Keratinocyte (primary cell): ENCODE results near the gene PPY. TPM values are rescaled to one million over a fixed set of nuclear protein-coding genes. Genes with fewer than 3 reads are reported as not detected.

Source experiments
- DNase-seq: peaks from one replicate; pipeline ENCODE4 v3.0.0-alpha.2; 2011; ENCODE audit warnings: low read depth, missing footprints, low spot score
- FAIRE-seq: peaks from 2 replicates; lab custom pipeline; 2011; peaks lifted over from hg19 to GRCh38; lab: Jason Lieb, UNC
- H2AFZ ChIP-seq: 2 replicates; pipeline ENCODE4 v1.6.0; 2012; ENCODE audit warnings: low read length, control low read depth, inconsistent platforms; ENCODE audit not compliant: control insufficient read depth
- H3K27ac ChIP-seq: 2 replicates; pipeline ENCODE4 v1.5.1; 2011; ENCODE audit warnings: low read length; ENCODE audit not compliant: control insufficient read depth, insufficient read depth
- H3K27me3 ChIP-seq: 3 replicates; pipeline ENCODE4 v1.6.0; 2011; ENCODE audit warnings: low read length; ENCODE audit not compliant: control insufficient read depth, insufficient read depth; ENCODE audit errors: extremely low read depth
- H3K36me3 ChIP-seq, 2 experiments: 2 replicates in 1 of 2; 3 replicates in 1 of 2; pipeline ENCODE4 v1.5.1; 2011; ENCODE audit warnings: low read length in 2 of 2, mild to moderate bottlenecking in 1 of 2; ENCODE audit not compliant: control insufficient read depth in 2 of 2, insufficient read depth in 2 of 2; ENCODE audit errors: extremely low read depth in 1 of 2
- H3K4me1 ChIP-seq: 3 replicates; pipeline ENCODE4 v1.5.1; 2011; ENCODE audit warnings: low read length; ENCODE audit not compliant: control insufficient read depth, insufficient read depth; ENCODE audit errors: extremely low read depth
- H3K4me2 ChIP-seq: 3 replicates; pipeline ENCODE4 v1.6.0; 2011; ENCODE audit warnings: low read depth, low read length; ENCODE audit not compliant: control insufficient read depth, insufficient read depth; ENCODE audit errors: extremely low read depth
- H3K4me3 ChIP-seq, 3 experiments: fragments of 200-600 bp in 1 of 3; sonication (generic) in 1 of 3; 2 replicates in 2 of 3; 3 replicates in 1 of 3; pipeline ENCODE4 v1.5.1; 2011 to 2016; ENCODE audit warnings: low read length in 3 of 3, mild to moderate bottlenecking in 3 of 3, control low read depth in 2 of 3, inconsistent platforms in 1 of 3, low read depth in 1 of 3, mixed read lengths in 1 of 3, mixed run types in 1 of 3, moderate library complexity in 1 of 3; ENCODE audit not compliant: control insufficient read depth in 2 of 3, insufficient read depth in 2 of 3; ENCODE audit errors: extremely low read depth in 1 of 3
- H3K79me2 ChIP-seq: 2 replicates; pipeline ENCODE4 v1.6.0; 2012; ENCODE audit warnings: low read length; ENCODE audit not compliant: control insufficient read depth, insufficient read depth
- H3K9ac ChIP-seq: 3 replicates; pipeline ENCODE4 v1.6.0; 2011; ENCODE audit warnings: low read length; ENCODE audit not compliant: control insufficient read depth, insufficient read depth; ENCODE audit errors: extremely low read depth
- H3K9me1 ChIP-seq: 3 replicates; pipeline ENCODE4 v1.6.0; 2011; ENCODE audit warnings: low read length; ENCODE audit not compliant: control insufficient read depth, insufficient read depth; ENCODE audit errors: extremely low read depth
- H3K9me3 ChIP-seq: 2 replicates; pipeline ENCODE4 v1.5.1; 2012; ENCODE audit warnings: low read depth, low read length; ENCODE audit not compliant: control insufficient read depth
- H4K20me1 ChIP-seq: 3 replicates; pipeline ENCODE4 v1.6.0; 2011; ENCODE audit warnings: low read length; ENCODE audit not compliant: control insufficient read depth, insufficient read depth; ENCODE audit errors: extremely low read depth
- EZH2 ChIP-seq: IDR thresholded peaks from one replicate; pipeline ENCODE4 v1.6.1; 2012; ENCODE audit warnings: inconsistent platforms, mild to moderate bottlenecking, low read length, moderate library complexity
- dilution Hi-C: fragments of 300-500 bp; cut with MboI; formaldehyde crosslinking; loops from one replicate; pipeline ENCODE4 v1.7.0; 2020; ENCODE audit warnings: low sequenced_read_pairs; ENCODE audit not compliant: extremely low pct_ligation_motif_present
- polyA plus RNA-seq, 5 experiments: library from polyadenylated mRNA; depleted of rRNA in 3 of 5; stranded (reverse) in 3 of 5; stranded (forward) in 1 of 5; unstranded in 1 of 5; fragments of >200 nt; gene quantifications; 1 replicate in 1 of 5; 2 replicates in 3 of 5; 3 replicates in 1 of 5; pipeline versions ENCODE4 v1.2.1 to v1.2.3, GENCODE V29; 2011 to 2012; ENCODE audit warnings: missing spikeins in 2 of 5, low read depth in 1 of 5, low replicate concordance in 1 of 5
- TF ChIP-seq, protein P1 (sequence below), 3 experiments: IDR thresholded peaks in 1 of 3; conservative IDR thresholded peaks in 1 of 3; optimal IDR thresholded peaks in 1 of 3; 2 replicates in 2 of 3; 3 replicates in 1 of 3; pipeline versions ENCODE3 to v1.5.1; 2011; ENCODE audit warnings: low read length in 3 of 3, mild to moderate bottlenecking in 3 of 3, moderate library complexity in 2 of 3, control low read depth in 1 of 3, inconsistent platforms in 1 of 3; ENCODE audit not compliant: insufficient read depth in 2 of 3; ENCODE audit errors: extremely low read depth in 1 of 3

The PPY gene
- polyA plus RNA-seq, 1 donor (not counting 4 experiments of a cell fraction or from before 2014, with no cell fraction given): not detected

DNA sequence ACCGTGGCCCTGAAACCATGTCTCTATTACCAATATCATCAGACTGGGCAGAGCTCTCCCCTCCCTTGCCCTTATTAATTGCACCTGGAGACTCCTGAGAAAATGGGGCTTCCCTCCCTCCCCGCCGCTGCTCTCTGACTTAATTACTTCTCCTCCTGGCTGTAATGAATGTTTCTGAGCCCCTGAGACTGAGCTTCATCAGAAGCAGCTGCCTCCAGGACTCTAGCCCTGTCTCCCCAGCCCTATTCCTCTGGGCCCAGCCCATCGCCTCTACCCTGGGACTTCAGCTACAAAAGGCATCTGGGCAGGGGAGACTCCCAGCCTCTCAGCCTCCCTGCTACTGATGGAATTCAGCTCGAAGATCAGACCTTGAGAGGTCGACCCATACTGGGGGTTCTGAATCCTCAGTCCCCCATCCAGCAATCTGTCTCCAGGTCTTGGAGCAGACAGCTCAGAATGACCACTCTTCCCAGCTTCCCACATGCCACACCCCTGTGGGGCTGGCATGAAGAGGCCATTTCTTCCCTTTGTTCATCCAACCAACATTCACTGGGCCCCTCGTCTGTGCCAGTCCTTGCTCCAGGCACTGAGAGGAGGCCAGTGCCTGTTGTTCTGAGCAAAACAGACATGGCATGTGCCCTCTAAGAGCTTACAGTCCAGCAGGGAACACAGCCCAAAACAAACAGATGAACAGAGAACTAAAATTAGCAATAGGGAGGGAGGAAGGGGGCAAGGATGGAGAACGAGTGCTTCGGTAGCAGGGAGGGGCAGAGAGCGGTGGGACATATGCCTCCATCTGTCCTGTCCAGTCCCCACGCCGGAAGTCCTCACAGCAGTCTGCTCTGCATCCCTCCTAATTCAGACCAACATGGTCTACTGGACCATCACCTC lies 45.1 kb upstream of the PPY start:
- H3K4me3 ChIP-seq: no peak overlapping the region
- DNase-seq (no peak), FAIRE-seq (no peak)
- no peaks in the 10 kb centered on the region for H4K20me1 ChIP-seq
- peaks cover 34% of the 10 kb centered on the region for H3K27me3 ChIP-seq
- H3K79me2 ChIP-seq: no peaks in the 10 kb centered on the region
- no peaks in the 10 kb centered on the region for H3K9me3 ChIP-seq
- no peaks in the 10 kb centered on the region for H3K36me3 ChIP-seq
- TF ChIP-seq, protein P1, sequence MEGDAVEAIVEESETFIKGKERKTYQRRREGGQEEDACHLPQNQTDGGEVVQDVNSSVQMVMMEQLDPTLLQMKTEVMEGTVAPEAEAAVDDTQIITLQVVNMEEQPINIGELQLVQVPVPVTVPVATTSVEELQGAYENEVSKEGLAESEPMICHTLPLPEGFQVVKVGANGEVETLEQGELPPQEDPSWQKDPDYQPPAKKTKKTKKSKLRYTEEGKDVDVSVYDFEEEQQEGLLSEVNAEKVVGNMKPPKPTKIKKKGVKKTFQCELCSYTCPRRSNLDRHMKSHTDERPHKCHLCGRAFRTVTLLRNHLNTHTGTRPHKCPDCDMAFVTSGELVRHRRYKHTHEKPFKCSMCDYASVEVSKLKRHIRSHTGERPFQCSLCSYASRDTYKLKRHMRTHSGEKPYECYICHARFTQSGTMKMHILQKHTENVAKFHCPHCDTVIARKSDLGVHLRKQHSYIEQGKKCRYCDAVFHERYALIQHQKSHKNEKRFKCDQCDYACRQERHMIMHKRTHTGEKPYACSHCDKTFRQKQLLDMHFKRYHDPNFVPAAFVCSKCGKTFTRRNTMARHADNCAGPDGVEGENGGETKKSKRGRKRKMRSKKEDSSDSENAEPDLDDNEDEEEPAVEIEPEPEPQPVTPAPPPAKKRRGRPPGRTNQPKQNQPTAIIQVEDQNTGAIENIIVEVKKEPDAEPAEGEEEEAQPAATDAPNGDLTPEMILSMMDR (optimal IDR thresholded peaks at IDR 0.05 in 1 of 3, IDR thresholded peaks at IDR 0.05 in 1 of 3, conservative IDR thresholded peaks at IDR 0.05 in 1 of 3; ENCODE audit: extremely low read depth in 1 of 3, insufficient read depth in 2 of 3, low read length in 3 of 3): no peak
- TF ChIP-seq EZH2: no peak
- no peak overlapping the region for H3K4me2 ChIP-seq
- H3K9ac ChIP-seq: no peak overlapping the region
- H3K4me1 ChIP-seq: no peaks in the 10 kb centered on the region
- H3K9me1 ChIP-seq: no peaks in the 10 kb centered on the region
- H2AFZ ChIP-seq: no peak overlapping the region
- no peak overlapping the region for H3K27ac ChIP-seq
- dilution Hi-C loops: no loop called here

GRCh38 chr17:43986225-43986981 lies 44.1 kb upstream of the PPY start:
- no peaks in the 10 kb centered on the region for H3K4me1 ChIP-seq
- no peaks in the 10 kb centered on the region for H3K9me1 ChIP-seq
- no peak overlapping the region for H3K4me2 ChIP-seq
- no peak overlapping the region for H3K27ac ChIP-seq
- FAIRE-seq (no peak), DNase-seq (no peak)
- no peaks in the 10 kb centered on the region for H3K9me3 ChIP-seq
- no peaks in the 10 kb centered on the region for H3K36me3 ChIP-seq
- no peaks in the 10 kb centered on the region for H4K20me1 ChIP-seq
- H3K9ac ChIP-seq: no peak overlapping the region
- TF ChIP-seq, protein P1 (optimal IDR thresholded peaks at IDR 0.05 in 1 of 3, IDR thresholded peaks at IDR 0.05 in 1 of 3, conservative IDR thresholded peaks at IDR 0.05 in 1 of 3; ENCODE audit: extremely low read depth in 1 of 3, insufficient read depth in 2 of 3, low read length in 3 of 3): no peak
- TF ChIP-seq EZH2: no peak
- no peak overlapping the region for H3K4me3 ChIP-seq
- no peak overlapping the region for H2AFZ ChIP-seq
- no peaks in the 10 kb centered on the region for H3K79me2 ChIP-seq
- H3K27me3 ChIP-seq: peaks cover 39% of the 10 kb centered on the region
- dilution Hi-C loops: no loop called here
